C4-2B (cell line): ENCODE measurements around the gene CYSTM1.

Experiments
- ZFX ChIP-seq: fragments of 450-650 bp; IDR thresholded peaks from 2 replicates; pipeline ENCODE4 v1.6.1; 2017
- TF ChIP-seq, protein P1 (sequence below): fragments of 450-650 bp; conservative IDR thresholded peaks from 2 replicates; pipeline ENCODE4 v1.5.1; 2017; ENCODE audit warnings: mild to moderate bottlenecking

DNA sequence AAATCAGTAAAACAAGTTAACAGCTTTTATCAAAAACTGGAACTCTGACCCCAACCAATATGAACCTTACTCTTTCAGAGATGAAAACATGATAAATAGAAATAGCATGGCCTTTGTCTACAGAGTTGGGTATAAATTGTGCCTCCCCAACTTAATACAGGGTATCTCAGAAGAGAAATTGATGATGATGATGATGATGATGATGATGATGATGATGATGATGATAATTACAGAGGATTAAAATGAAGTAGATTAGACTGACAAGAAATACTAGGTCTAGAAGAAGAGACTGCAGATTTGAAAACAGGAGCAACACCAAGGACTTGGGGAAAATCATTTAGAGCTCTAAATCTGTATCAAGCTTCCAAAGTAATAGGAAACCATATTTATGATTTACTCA, 100.8 kb downstream of the CYSTM1 start:
- TF ChIP-seq, protein P1, sequence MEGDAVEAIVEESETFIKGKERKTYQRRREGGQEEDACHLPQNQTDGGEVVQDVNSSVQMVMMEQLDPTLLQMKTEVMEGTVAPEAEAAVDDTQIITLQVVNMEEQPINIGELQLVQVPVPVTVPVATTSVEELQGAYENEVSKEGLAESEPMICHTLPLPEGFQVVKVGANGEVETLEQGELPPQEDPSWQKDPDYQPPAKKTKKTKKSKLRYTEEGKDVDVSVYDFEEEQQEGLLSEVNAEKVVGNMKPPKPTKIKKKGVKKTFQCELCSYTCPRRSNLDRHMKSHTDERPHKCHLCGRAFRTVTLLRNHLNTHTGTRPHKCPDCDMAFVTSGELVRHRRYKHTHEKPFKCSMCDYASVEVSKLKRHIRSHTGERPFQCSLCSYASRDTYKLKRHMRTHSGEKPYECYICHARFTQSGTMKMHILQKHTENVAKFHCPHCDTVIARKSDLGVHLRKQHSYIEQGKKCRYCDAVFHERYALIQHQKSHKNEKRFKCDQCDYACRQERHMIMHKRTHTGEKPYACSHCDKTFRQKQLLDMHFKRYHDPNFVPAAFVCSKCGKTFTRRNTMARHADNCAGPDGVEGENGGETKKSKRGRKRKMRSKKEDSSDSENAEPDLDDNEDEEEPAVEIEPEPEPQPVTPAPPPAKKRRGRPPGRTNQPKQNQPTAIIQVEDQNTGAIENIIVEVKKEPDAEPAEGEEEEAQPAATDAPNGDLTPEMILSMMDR = no peak
- no peak for TF ChIP-seq ZFX
